Motor neuron (in vitro differentiated cells): ENCODE data around the gene NDUFB2. TPM values are rescaled to one million over a fixed set of nuclear protein-coding genes. Genes with fewer than 3 reads are reported as not detected.

ENCODE experiments used
- total RNA-seq, 8 experiments: library from RNA; unstranded; fragments of 300-600 nt; gene quantifications; 2 replicates each; pipeline versions ENCODE4 v1.2.3 to v1.2.4, GENCODE V29; 2022

The NDUFB2 gene
- total RNA-seq, 8 experiments from 2014 or later, result 168 to 313 (median 248) TPM

Other genes starting within 250 kb of the NDUFB2 start
- 100 to 1,000 TPM in 2 of 8 experiments, 10 to 100 TPM in 6; 66.2 to 114 (median 94.8) TPM for gene MKRN1, start 217.2 kb upstream of the NDUFB2 start, total RNA-seq
- 10 to 100 TPM in 7 of 8 experiments, 1 to 10 TPM in 1; 5.6 to 56.3 (median 28.6) TPM for gene DENND2A, start 55.9 kb upstream of the NDUFB2 start, total RNA-seq
- 10 to 100 TPM in 6 of 8 experiments, 1 to 10 TPM in 2; 5.0 to 18.8 (median 13.2) TPM for gene ADCK2, start 23.8 kb upstream of the NDUFB2 start, total RNA-seq
- gene BRAF, start 228.2 kb downstream of the NDUFB2 start, total RNA-seq, result 10 to 100 TPM; 19.4 to 43.5 (median 31.4) TPM